Measurements from ENCODE around the gene TMEM132D.

The TMEM132D gene

DNA sequence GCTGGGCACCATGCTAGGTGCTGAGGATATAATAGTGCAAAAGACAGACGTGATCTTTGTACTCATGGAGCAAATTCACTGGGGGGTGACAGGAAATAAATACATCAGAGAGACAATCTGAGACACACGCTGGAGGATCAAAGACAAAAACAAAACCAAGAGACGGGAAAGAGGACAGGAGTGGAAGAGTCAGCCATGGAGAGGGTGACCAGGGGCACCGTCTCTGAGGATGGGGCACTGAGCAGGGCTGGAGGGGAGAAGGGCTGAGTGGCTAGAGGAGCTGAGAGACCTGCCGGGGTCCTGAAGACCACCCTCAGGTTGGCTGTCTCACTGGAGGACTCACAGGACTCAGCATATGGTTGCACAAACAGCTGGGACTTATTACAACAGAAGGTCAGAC lies 81.9 kb downstream of the TMEM132D start:
- TF ChIP-seq, protein P1, sequence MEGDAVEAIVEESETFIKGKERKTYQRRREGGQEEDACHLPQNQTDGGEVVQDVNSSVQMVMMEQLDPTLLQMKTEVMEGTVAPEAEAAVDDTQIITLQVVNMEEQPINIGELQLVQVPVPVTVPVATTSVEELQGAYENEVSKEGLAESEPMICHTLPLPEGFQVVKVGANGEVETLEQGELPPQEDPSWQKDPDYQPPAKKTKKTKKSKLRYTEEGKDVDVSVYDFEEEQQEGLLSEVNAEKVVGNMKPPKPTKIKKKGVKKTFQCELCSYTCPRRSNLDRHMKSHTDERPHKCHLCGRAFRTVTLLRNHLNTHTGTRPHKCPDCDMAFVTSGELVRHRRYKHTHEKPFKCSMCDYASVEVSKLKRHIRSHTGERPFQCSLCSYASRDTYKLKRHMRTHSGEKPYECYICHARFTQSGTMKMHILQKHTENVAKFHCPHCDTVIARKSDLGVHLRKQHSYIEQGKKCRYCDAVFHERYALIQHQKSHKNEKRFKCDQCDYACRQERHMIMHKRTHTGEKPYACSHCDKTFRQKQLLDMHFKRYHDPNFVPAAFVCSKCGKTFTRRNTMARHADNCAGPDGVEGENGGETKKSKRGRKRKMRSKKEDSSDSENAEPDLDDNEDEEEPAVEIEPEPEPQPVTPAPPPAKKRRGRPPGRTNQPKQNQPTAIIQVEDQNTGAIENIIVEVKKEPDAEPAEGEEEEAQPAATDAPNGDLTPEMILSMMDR (IDR thresholded peaks at IDR 0.05; ENCODE audit: control extremely low read depth, extremely low read depth, low read depth, missing control alignments), result no peak
- POLR2A ChIA-PET, result no interaction called here
- CTCF ChIA-PET, result interaction anchor here (1.5 kb wide), 1 partner anchor 10 kb away, joined by 4 read pairs; no protein-coding TSS in a partner anchor
- DNase-seq (ENCODE audit: extremely low spot score), result no peak

DNA sequence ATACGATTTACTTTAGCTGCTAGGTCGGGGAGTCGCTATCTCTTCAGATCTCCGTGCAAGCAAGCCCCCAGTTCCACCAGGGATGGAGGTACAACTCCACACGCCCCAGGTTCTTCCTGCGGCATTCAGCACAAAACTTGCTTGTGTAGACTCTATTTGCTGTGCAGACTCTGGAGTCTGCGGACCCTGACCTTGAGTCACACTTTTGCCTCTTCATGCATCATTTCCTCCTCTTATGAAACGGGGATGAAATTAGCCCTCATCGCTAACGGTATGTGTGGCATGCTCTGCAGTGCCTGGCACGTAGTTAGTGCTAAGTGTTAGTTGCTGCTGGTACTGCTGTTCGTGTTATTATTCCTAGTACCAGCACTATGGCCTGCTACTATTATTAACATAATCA lies 84.4 kb downstream of the TMEM132D start:
- DNase-seq (ENCODE audit: extremely low spot score), result no peak
- ChIA-PET CTCF (interaction anchor here (1.0 kb wide), 1 partner anchor 10 kb away, joined by 3 read pairs; no protein-coding TSS in a partner anchor), POLR2A (no interaction called here)
- TF ChIP-seq, protein P1 (IDR thresholded peaks at IDR 0.05; ENCODE audit: control extremely low read depth, extremely low read depth, low read depth, missing control alignments), result no peak

DNA sequence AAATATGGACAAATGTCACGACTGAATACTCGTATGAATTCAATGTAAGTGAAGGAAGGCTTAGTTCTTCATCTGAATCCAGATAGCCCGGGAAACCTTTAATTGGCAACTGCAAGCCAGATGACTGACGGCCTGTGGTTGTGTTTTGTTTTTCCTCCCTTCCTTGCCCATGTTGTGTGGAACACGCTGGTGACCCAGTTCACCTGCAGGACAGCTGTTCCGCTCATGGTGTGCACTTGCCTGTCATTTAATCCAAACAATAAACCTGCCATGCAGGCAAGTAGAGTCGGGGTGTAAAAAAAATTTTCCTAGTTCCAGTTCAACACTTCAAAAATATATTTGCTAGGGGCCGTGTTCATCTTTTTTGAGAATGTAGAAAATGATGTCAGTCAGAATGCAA lies 88.0 kb downstream of the TMEM132D start:
- ChIA-PET POLR2A (no interaction called here), CTCF (interaction anchor here (1.2 to 2.2 kb wide), 2 partner anchors 9 to 10 kb away, joined by 3 to 5 read pairs; no protein-coding TSS in a partner anchor)
- no peak for DNase-seq (ENCODE audit: extremely low spot score)
- TF ChIP-seq, protein P1 (IDR thresholded peaks at IDR 0.05; ENCODE audit: control extremely low read depth, extremely low read depth, low read depth, missing control alignments), result no peak

DNA sequence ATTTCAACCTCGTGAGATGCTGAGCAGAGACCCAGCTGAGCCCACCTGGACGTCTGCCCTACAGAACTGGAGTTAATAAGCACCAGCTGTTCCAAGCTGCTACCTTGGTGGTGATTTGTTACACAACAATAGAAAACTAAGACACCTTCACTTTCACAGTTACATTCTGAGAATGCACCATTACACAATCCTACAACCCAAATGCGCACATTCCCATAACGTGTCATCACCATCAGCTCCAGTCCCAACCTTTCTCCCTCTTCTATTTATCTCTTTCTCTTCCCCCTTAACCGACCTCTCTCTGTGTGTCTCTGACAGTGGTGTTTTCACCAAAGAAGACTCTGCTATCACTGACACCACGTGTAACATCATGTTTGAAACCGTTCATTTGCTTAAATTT lies 91.9 kb downstream of the TMEM132D start:
- CTCF ChIA-PET, result no interaction called here
- TF ChIP-seq, protein P1 (IDR thresholded peaks at IDR 0.05; ENCODE audit: control extremely low read depth, extremely low read depth, low read depth, missing control alignments), result no peak
- POLR2A ChIA-PET, result no interaction called here
- DNase-seq (ENCODE audit: extremely low spot score), result no peak

DNA sequence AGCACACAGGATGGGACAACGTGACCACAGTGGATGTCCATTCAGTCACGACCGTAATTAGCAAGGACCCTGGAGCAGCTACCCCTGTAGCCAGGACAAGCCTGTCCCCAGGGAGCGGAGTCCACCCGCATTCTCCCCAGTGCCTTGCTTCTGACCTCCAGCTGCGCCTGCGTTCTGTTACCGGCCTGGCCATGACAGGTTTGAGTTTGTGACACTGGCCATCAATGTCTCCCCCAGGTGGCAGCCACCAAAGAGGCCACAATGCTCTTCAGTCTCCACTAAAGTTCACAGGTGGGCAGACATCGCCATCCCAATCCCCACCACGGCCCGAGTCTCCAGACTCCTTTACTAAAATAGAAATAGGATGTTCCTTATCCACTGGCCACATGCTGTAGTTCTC lies 96.7 kb downstream of the TMEM132D start:
- CTCF ChIA-PET, result no interaction called here
- TF ChIP-seq, protein P1 (IDR thresholded peaks at IDR 0.05; ENCODE audit: control extremely low read depth, extremely low read depth, low read depth, missing control alignments), result no peak
- POLR2A ChIA-PET, result no interaction called here
- no peak for DNase-seq (ENCODE audit: extremely low spot score)

DNA sequence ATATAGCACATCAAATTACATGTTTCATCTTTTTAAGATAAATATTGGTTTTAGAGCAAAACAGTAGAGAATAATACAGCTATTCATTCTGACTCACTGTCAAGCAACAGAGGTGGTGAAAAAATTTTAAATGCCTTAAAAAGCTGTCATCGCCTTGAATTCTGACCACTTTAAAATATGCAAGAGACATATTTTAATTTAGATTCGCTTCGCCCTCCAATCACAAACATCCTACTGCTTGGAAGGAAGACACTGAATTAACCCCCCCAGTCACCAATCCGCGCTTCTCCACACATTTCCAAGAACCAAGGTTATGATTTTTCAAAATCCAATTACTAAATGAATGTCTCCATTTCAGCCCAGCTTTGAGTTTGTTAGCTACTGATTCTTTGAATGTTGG lies 112.4 kb downstream of the TMEM132D start:
- TF ChIP-seq, protein P1 (IDR thresholded peaks at IDR 0.05; ENCODE audit: control extremely low read depth, extremely low read depth, low read depth, missing control alignments), result no peak
- CTCF ChIA-PET, result no interaction called here
- DNase-seq (ENCODE audit: extremely low spot score), result no peak
- POLR2A ChIA-PET, result no interaction called here

DNA sequence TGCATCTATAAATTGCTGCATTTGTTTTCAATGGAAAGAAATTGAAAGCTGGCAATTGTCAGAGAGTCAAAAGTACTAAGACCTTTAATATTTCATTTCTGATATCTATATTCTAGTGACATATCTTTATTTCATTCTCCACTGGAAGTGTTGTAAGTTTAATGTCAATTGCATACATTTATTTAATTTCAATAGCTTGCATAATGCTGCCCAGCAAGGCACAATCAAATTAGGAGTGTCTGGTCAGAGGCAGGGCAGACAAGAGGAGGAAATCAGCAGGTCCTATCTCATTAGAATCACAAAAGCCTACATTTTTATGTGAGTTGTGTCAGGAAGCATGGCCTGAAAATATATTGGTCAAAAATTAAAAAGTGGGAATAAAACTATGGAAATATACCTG lies 112.9 kb downstream of the TMEM132D start:
- CTCF ChIA-PET, result interaction anchor here (1.1 kb wide), 1 partner anchor 10 kb away, joined by 4 read pairs; no protein-coding TSS in a partner anchor
- TF ChIP-seq, protein P1 (IDR thresholded peaks at IDR 0.05; ENCODE audit: control extremely low read depth, extremely low read depth, low read depth, missing control alignments), result no peak
- POLR2A ChIA-PET, result no interaction called here
- DNase-seq (ENCODE audit: extremely low spot score), result no peak

Data from GM10248 (cell line).